Right atrium auricular region (tissue), 2 donors: Measurements from ENCODE around the gene PTPN9. TPM values are rescaled to one million over a fixed set of nuclear protein-coding genes. Genes with fewer than 3 reads are reported as not detected.
"Not testable (repeated sequence)": the region's sequence is repeated elsewhere in the genome, so short reads cannot be mapped to it uniquely, and the experiment has no call there.

Experiments
- DNase-seq: peaks from one replicate; pipeline ENCODE4 v3.0.0-alpha.2; 2019; ENCODE audit warnings: low spot score
- H3K27ac ChIP-seq, 2 donors: fragments of 200-600 bp; sonication (generic); 1 replicate in 1 of 2; 2 replicates in 1 of 2; pipeline ENCODE4 v1.5.1; 2016 to 2019
- H3K27me3 ChIP-seq, 2 donors: fragments of 200-600 bp; sonication (generic); one replicate each; pipeline versions ENCODE4 v1.5.1 to v1.6.0; 2017 to 2019
- H3K36me3 ChIP-seq: fragments of 200-600 bp; sonication (generic); one replicate; pipeline ENCODE4 v1.5.1; 2016
- H3K4me1 ChIP-seq, 2 donors: fragments of 200-600 bp; sonication (generic); one replicate each; pipeline versions ENCODE4 v1.5.1 to v1.6.0; 2017 to 2019
- H3K4me3 ChIP-seq, 2 donors: fragments of 200-600 bp; sonication (generic); 1 replicate in 1 of 2; 2 replicates in 1 of 2; pipeline ENCODE4 v1.5.1; 2017 to 2019; ENCODE audit warnings: mild to moderate bottlenecking in 1 of 2, moderate library complexity in 1 of 2
- H3K9me3 ChIP-seq, 2 donors: fragments of 200-600 bp; sonication (generic); one replicate each; pipeline ENCODE4 v1.5.1; 2019
- total RNA-seq, 2 donors: library from RNA; depleted of rRNA; stranded (reverse); fragments of >200 nt; gene quantifications; one replicate each; pipeline ENCODE4 v1.1.0, GENCODE V29; 2016
- TF ChIP-seq, protein P1 (sequence below), 2 donors: fragments of 200-600 bp; sonication (generic); IDR thresholded peaks; one replicate each; pipeline ENCODE4 v1.5.1; 2019; ENCODE audit warnings: antibody characterized with exemption in 2 of 2

Gene PTPN9
- total RNA-seq, 2 donors from 2014 or later: 9.6 to 9.9 TPM

DNA sequence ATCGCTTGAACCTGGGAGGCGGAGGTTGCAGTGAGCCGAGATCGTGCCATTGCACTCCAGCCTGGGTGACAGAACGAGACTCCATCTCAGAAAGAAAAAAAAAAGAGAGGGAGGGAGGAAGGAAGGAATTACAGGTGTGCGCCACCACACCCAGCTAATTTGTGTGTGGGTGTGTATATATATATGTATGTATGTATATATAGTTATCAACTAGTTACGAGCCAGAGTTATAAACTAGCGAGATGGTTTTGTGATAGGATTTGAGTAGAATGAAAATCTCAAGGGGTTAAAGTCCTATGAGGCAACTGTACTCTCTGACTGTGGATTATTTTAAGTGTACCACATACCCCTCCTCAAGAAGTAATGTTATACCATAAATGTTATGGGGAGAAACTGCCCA lies 76.8 kb downstream of the PTPN9 start:
- H3K27ac ChIP-seq: no peak overlapping the region
- H3K36me3 ChIP-seq: peaks cover 22% of the 10 kb centered on the region
- no peak overlapping the region for H3K4me3 ChIP-seq
- H3K4me1 ChIP-seq: no peaks in the 10 kb centered on the region
- no peaks in the 10 kb centered on the region for H3K27me3 ChIP-seq
- TF ChIP-seq, protein P1, sequence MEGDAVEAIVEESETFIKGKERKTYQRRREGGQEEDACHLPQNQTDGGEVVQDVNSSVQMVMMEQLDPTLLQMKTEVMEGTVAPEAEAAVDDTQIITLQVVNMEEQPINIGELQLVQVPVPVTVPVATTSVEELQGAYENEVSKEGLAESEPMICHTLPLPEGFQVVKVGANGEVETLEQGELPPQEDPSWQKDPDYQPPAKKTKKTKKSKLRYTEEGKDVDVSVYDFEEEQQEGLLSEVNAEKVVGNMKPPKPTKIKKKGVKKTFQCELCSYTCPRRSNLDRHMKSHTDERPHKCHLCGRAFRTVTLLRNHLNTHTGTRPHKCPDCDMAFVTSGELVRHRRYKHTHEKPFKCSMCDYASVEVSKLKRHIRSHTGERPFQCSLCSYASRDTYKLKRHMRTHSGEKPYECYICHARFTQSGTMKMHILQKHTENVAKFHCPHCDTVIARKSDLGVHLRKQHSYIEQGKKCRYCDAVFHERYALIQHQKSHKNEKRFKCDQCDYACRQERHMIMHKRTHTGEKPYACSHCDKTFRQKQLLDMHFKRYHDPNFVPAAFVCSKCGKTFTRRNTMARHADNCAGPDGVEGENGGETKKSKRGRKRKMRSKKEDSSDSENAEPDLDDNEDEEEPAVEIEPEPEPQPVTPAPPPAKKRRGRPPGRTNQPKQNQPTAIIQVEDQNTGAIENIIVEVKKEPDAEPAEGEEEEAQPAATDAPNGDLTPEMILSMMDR (IDR thresholded peaks at IDR 0.05): no peak
- DNase-seq: no peak
- H3K9me3 ChIP-seq: no peaks in the 10 kb centered on the region

DNA sequence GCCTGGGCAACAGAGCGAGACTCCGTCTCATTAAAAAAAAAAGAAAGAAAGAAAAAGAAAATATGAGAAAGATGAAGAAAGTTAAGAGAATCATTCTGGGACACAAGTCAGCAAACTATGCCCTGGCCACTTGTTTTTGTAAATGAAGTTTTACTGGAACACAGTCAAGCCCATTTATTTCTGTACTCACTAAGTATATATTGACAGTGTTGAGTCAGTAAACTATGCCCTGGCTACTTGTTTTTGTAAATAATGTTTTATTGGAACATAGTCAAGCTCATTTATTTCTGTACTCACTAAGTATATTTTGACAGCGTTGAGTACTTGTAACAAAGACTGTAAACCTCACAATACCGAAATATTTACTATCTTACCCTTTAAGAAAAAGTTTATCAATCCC lies 85.4 kb downstream of the PTPN9 start:
- TF ChIP-seq, protein P1 (IDR thresholded peaks at IDR 0.05): no peak
- no peak for DNase-seq
- H3K27ac ChIP-seq: no peak overlapping the region
- peaks cover 22% of the 10 kb centered on the region for H3K36me3 ChIP-seq
- H3K9me3 ChIP-seq: no peaks in the 10 kb centered on the region
- H3K4me1 ChIP-seq: no peaks in the 10 kb centered on the region
- no peak overlapping the region for H3K4me3 ChIP-seq
- no peaks in the 10 kb centered on the region for H3K27me3 ChIP-seq

DNA sequence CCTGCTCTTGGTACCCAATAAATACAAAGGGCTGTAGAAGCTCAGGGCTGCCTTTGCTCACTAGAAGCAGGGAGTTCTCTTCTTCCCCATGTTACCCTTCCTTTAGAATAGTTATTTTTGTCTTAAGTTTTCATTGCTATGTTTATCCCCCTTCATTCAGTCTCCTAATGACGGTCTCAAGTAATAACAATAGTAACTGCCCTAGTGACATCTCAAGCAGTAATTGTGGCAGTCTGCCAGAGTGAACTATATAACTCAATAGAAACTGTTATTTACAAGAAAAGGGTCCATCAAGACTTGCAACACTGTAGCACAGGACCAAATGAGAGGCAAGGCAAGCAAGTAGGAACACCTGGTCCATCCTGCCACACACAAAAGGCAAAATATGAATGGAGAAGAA lies 95.2 kb downstream of the PTPN9 start:
- Histone ChIP-seq H3K4me1 (no peaks in the 10 kb centered on the region), H3K4me3 (no peak overlapping the region), H3K9me3 (no peaks in the 10 kb centered on the region), H3K27ac (no peak overlapping the region), H3K36me3 (peaks cover 19% of the 10 kb centered on the region), H3K27me3 (no peaks in the 10 kb centered on the region)
- TF ChIP-seq, protein P1 (IDR thresholded peaks at IDR 0.05): no peak
- DNase-seq: no peak

DNA sequence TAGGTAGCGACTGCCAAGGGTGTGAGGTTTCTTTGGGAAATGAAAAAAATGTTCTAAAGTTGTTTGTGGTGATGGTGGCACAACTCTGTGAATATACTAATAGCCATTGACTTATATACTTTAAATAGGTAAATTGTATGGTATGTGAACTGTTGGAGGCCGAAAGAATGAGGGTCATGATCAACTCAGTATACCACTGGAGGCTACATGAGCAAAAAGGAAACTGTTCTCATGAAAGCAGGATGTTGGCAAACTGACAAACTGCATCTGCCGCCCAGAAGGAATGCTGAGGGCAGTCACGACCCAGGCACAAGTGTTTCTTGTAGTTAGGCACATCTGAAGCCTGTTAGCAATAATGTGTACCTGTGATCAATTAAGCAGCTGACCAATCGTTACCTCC lies 95.6 kb downstream of the PTPN9 start:
- not testable (repeated sequence) for H3K4me3 ChIP-seq, H3K27me3 ChIP-seq, H3K9me3 ChIP-seq, DNase-seq, H3K4me1 ChIP-seq, H3K27ac ChIP-seq
- peaks cover 19% of the 10 kb centered on the region for H3K36me3 ChIP-seq

DNA sequence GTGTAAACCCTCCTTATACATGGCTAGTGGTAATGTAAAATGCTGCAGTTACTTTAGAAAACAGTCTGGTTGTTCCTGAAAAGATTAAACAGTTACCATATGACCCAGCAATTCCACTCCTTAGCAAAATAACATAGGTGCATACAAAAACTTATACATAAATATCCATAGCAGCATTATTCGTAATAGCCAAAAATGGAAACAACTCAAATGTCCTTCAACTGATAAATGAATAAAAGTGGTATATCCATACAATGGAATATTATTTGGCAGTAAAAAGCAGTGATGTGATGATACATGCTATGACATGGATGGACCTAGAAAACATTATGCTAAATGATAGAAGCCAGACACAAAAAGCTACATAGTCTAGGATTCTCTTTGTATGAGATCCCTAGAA lies 96.0 kb downstream of the PTPN9 start:
- DNase-seq: no peak
- Histone ChIP-seq H3K4me3 (no peak overlapping the region), H3K4me1 (no peaks in the 10 kb centered on the region), H3K36me3 (peaks cover 21% of the 10 kb centered on the region), H3K27ac (no peak overlapping the region), H3K27me3 (no peaks in the 10 kb centered on the region), H3K9me3 (no peaks in the 10 kb centered on the region)
- TF ChIP-seq, protein P1 (IDR thresholded peaks at IDR 0.05): no peak

DNA sequence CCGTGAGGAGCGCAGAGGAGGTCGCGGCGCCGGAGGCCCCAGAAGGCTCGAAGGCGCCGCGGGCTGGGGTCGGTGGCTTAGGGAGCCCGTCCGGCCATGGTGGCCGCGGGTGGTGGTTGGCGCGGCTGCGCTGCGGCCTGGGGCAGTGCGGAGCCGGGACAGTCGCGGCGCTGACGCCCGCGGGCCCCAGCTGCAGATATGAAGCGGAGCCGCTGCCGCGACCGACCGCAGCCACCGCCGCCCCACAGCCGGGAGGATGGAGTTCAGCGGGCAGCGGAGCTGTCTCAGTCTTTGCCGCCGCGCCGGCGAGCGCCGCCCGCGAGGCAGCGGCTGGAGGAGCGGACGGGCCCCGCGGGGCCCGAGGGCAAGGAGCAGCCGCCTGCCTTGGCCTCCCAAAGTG lies 98.7 kb downstream of the PTPN9 start:
- not testable (repeated sequence) for H3K4me3 ChIP-seq, DNase-seq, H3K9me3 ChIP-seq, H3K27ac ChIP-seq, H3K4me1 ChIP-seq, H3K27me3 ChIP-seq
- H3K36me3 ChIP-seq: peaks cover 12% of the 10 kb centered on the region

DNA sequence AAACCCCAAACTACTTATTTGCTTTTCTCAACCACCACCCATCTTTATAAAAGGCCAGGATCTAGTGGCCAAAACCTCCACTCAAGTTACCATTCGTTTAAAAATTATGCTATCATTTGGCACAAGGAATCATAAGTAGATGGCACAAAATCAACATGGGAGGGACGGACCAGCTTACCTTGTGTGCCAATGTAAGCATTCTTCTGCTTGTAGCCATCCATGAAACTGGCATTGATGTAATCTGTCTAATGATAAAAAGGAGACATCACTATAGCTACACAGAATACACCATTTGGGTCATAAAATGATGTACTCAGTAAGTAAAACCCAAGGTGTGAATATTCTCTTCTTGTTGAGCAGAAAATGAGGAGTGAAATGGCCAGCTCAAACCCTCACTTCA lies 99.4 kb downstream of the PTPN9 start:
- Histone ChIP-seq H3K27me3 (no peaks in the 10 kb centered on the region), H3K9me3 (no peaks in the 10 kb centered on the region), H3K36me3 (peaks cover 12% of the 10 kb centered on the region), H3K27ac (no peak overlapping the region), H3K4me3 (no peak overlapping the region), H3K4me1 (no peaks in the 10 kb centered on the region)
- no peak for DNase-seq
- TF ChIP-seq, protein P1 (IDR thresholded peaks at IDR 0.05): no peak

DNA sequence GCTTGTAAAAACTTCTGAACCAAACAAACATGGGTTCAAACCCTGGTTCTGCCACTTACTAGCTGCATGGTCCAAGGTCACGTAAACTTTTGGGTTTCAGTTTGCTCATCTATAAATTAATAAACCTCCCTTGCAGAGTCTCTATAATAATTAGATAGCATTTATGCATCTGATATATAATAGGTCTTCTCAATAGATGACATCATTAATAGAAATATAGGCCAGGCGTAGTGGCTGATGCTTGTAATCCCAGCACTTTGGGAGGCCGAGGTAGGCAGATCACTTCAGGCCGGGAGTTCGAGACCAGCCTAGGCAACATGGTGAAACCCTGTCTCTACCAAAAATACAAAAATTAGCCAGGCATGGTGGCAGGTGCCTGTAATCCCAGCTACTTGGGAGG lies 102.0 kb downstream of the PTPN9 start:
- not testable (repeated sequence) for H3K4me3 ChIP-seq, DNase-seq, H3K9me3 ChIP-seq, H3K4me1 ChIP-seq, H3K27ac ChIP-seq, H3K27me3 ChIP-seq
- peaks cover 25% of the 10 kb centered on the region for H3K36me3 ChIP-seq
